GM12873 (cell line): ENCODE measurements around the gene COL6A1.

Source experiments
- CTCF ChIP-seq: IDR thresholded peaks from 2 replicates; pipeline ENCODE4 v1.5.1; 2012; ENCODE audit warnings: low read depth, mild to moderate bottlenecking, moderate library complexity, low read length, control low read depth; ENCODE audit not compliant: insufficient read depth; ENCODE audit errors: missing control alignments

COL6A1 gene

GRCh38 chr21:45964649-45965048 is 16.9 kb upstream of the COL6A1 start:
- TF ChIP-seq CTCF = no peak

DNA sequence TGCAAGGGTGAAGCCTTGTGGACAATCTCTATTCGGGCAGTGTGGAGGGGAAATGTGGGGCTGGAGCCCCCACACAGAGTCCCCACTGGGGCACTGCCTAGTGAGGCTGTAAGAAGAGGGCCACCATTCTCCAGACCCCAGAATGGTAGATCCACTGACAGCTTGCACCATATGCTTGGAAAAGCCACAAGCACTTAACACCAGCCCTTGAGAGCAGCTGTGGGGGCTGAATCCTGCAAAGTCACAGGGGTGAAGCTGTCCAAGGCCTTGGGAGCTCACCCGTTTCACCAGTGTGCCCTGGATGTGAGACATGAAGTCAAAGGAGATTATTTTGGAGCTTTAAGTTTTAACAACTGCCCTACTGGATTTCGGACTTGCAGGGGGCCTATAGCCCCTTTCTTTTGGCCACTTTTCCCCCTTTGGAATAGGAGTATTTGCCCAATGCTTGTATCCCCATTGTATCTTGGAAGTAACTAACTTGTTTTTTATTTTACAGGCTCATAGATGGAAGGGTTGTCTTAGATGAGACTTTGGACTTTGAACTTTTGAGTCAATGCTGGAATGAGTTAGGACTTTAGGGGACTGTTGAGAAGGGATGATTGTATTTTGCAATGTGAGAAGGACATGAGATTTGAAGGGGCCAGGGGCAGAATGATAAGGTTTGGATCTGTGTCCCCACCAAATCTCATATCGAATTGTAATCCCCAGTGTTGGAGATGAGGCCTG is 16.3 kb upstream of the COL6A1 start:
- TF ChIP-seq CTCF = no peak

GRCh38 chr21:45966791-45967394 is 14.7 kb upstream of the COL6A1 start:
- no peak for TF ChIP-seq CTCF

- no peak for TF ChIP-seq CTCF
These were observed 11.5 kb upstream of the COL6A1 start for GRCh38 chr21:45969921-45970673.

DNA sequence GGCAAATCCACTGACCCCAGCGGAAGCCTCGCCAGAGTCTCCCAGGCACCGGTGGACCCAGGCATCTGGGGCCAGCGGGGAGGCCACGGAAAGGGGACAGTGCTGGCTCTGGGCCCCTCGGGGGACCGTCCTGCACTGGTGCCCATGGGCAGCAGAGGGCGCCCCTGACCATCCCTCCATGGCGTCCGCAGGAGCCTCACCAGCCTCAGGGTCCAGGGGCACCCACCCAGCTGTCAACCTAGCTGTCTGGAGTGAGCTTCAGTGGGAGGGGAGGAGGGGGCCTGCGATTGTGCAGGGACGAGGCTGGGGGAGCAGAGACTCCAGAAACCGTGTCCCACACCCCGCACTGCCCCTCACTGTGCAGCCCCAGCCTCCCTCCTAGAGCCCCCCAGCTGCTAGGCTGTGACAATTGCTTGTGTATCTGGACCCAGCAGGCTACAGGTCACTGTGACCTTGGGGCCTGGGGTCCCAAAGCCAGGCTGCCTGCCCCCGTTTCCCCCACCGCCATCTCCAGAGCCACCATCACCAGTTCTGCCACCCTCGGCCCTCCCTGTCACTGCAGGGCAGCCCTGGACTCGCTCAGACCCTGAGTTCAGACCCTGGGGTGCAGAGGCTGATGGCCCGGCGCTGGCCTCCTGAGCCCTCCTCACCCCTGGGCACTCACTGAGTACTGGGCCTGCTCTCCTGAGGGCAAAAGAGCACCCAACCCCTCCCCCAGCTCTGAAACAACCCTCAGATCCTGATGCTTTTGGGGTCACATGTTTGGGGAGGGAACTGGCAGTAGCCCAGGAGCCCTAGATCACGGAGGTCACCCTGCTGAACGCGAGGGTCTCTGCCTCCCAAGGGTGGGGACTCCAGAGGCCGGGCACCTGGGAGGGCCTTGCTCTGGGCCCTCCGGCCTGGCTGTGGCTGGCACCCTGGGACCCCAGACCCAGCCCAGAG is 10.6 kb upstream of the COL6A1 start:
- peak; percentile 81 for TF ChIP-seq CTCF

GRCh38 chr21:45971616-45972352 is 9.8 kb upstream of the COL6A1 start:
- TF ChIP-seq CTCF = no peak
